ENCODE measurements around the gene LGR4. TPM values are rescaled to one million over a fixed set of nuclear protein-coding genes. Genes with fewer than 3 reads are reported as not detected.

Gene LGR4
- total RNA-seq, 1 experiment from 2014 or later, result 7.1 TPM

DNA sequence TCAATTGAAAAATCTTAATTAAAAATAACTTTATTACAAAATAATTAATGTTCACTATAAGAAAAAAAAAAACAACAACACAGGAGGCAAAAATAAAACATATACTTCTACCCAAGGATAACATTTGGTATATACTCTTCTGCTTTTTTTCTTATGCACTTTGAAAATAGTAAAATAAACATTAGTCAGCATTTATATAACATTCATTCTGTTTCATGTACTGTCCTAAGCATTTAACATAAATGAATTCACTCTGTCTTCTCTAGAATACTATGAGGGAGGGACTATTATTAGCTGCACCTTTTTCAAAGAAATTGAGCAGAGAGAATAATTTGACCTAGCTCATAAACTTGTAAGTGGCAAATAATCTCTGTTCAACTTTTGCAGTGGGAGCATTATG lies 61.3 kb downstream of the LGR4 start:
- Histone ChIP-seq H3K27ac (ENCODE audit: low read depth, low read length) (no peak overlapping the region), H3K36me3 (ENCODE audit: control insufficient read depth in 1 of 2, insufficient read depth in 2 of 2, low read length in 2 of 2) (no peaks in the 10 kb centered on the region), H3K4me3 (replicated peaks in 1 of 2; ENCODE audit: low read depth in 1 of 2, low read length in 2 of 2) (no peak overlapping the region), H3K79me2 (ENCODE audit: insufficient read depth, low read length) (no peaks in the 10 kb centered on the region), H2AFZ (ENCODE audit: low read depth, low read length, poor library complexity, severe bottlenecking) (no peak overlapping the region), H3K4me1 (ENCODE audit: control insufficient read depth in 1 of 2, insufficient read depth in 2 of 2, low read length in 2 of 2) (no peaks in the 10 kb centered on the region), H3K27me3 (ENCODE audit: insufficient read depth, low read length) (no peaks in the 10 kb centered on the region), H3K9me2 (ENCODE audit: insufficient read depth) (no peaks in the 10 kb centered on the region), H4K20me1 (ENCODE audit: insufficient read depth) (no peaks in the 10 kb centered on the region), H3K9me3 (ENCODE audit: control insufficient read depth in 1 of 2, insufficient read depth in 1 of 2, low read depth in 1 of 2, low read length in 2 of 2) (no peaks in the 10 kb centered on the region), H3K4me2 (ENCODE audit: low read length) (no peak overlapping the region), H3K9ac (ENCODE audit: low read length) (no peak overlapping the region)
- intact Hi-C loops (cut with micrococcal nuclease), result no loop called here
- ATAC-seq, result no peak
- RAD21 ChIA-PET (ENCODE audit: low non-redundant PET in 1 of 2, low total read pairs in 2 of 2, uncharacterized antibody in 2 of 2, unreplicated experiment in 2 of 2), result no interaction called here
- no peak for DNase-seq (ENCODE audit: low read depth, low spot score)
- POLR2A ChIA-PET, result no interaction called here
- BruUV-seq (replicated peaks), result no TSS peak
- TF ChIP-seq EZH2 (IDR thresholded peaks at IDR 0.05), result no peak
- no peak for TF ChIP-seq POLR2A (IDR thresholded peaks at IDR 0.05; ENCODE audit: borderline replicate concordance, extremely low read depth, insufficient read depth, insufficient read length)
- TF ChIP-seq EGR1 (IDR thresholded peaks at IDR 0.05; ENCODE audit: low read depth), result no peak
- TF ChIP-seq SRF (IDR thresholded peaks at IDR 0.05; ENCODE audit: low read depth), result no peak
- no peak for TF ChIP-seq REST (IDR thresholded peaks at IDR 0.05; ENCODE audit: low read depth)
- TF ChIP-seq CEBPB (IDR thresholded peaks at IDR 0.05; ENCODE audit: low read depth), result no peak
- TF ChIP-seq FOSL1 (IDR thresholded peaks at IDR 0.05; ENCODE audit: low read depth), result no peak
- no peak for TF ChIP-seq SP1 (IDR thresholded peaks at IDR 0.05; ENCODE audit: low read depth)
- TF ChIP-seq SIN3A (IDR thresholded peaks at IDR 0.05; ENCODE audit: low read depth), result no peak
- CTCF ChIA-PET, result no interaction called here

DNA sequence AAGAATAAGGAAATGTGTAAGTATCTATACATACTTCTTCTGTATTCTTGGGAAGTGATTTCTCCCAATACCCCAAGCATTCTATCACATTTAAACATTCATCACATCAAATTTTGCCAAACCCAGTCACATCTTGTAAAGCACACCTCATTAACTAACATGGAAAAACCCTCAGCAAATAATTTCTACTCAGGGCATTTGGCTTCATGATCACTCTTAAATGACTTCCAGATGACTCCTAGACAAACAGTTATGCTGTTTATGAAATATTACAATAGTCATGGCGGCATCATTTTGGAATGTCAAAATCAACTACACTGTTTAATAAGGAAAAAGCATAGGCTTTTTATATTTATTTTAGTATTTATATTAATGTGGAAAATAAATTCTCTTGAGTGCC lies 62.3 kb downstream of the LGR4 start:
- ChIA-PET RAD21 (ENCODE audit: low non-redundant PET in 1 of 2, low total read pairs in 2 of 2, uncharacterized antibody in 2 of 2, unreplicated experiment in 2 of 2) (no interaction called here), POLR2A (no interaction called here), CTCF (no interaction called here)
- no peaks in the 10 kb centered on the region for H3K4me1 ChIP-seq (ENCODE audit: control insufficient read depth in 1 of 2, insufficient read depth in 2 of 2, low read length in 2 of 2)
- DNase-seq (ENCODE audit: low read depth, low spot score), result no peak
- BruUV-seq (replicated peaks), result no TSS peak
- no peak overlapping the region for H2AFZ ChIP-seq (ENCODE audit: low read depth, low read length, poor library complexity, severe bottlenecking)
- H3K9me3 ChIP-seq (ENCODE audit: control insufficient read depth in 1 of 2, insufficient read depth in 1 of 2, low read depth in 1 of 2, low read length in 2 of 2), result no peaks in the 10 kb centered on the region
- H3K27me3 ChIP-seq (ENCODE audit: insufficient read depth, low read length), result no peaks in the 10 kb centered on the region
- H3K4me2 ChIP-seq (ENCODE audit: low read length), result no peak overlapping the region
- no peaks in the 10 kb centered on the region for H4K20me1 ChIP-seq (ENCODE audit: insufficient read depth)
- no peak overlapping the region for H3K4me3 ChIP-seq (replicated peaks in 1 of 2; ENCODE audit: low read depth in 1 of 2, low read length in 2 of 2)
- no peak overlapping the region for H3K9ac ChIP-seq (ENCODE audit: low read length)
- H3K9me2 ChIP-seq (ENCODE audit: insufficient read depth), result no peaks in the 10 kb centered on the region
- ATAC-seq, result no peak
- no peaks in the 10 kb centered on the region for H3K36me3 ChIP-seq (ENCODE audit: control insufficient read depth in 1 of 2, insufficient read depth in 2 of 2, low read length in 2 of 2)
- intact Hi-C loops (cut with micrococcal nuclease), result no loop called here
- no peaks in the 10 kb centered on the region for H3K79me2 ChIP-seq (ENCODE audit: insufficient read depth, low read length)
- H3K27ac ChIP-seq (ENCODE audit: low read depth, low read length), result no peak overlapping the region
- no peak for TF ChIP-seq EZH2phosphoT487 (IDR thresholded peaks at IDR 0.05; ENCODE audit: borderline replicate concordance)
- TF ChIP-seq POLR2AphosphoS5 (IDR thresholded peaks at IDR 0.05; ENCODE audit: low read depth, low read length), result no peak
- TF ChIP-seq TCF7L2 (IDR thresholded peaks at IDR 0.05; ENCODE audit: borderline replicate concordance, extremely low read depth, insufficient read depth, insufficient read length), result no peak
- TF ChIP-seq CEBPB (IDR thresholded peaks at IDR 0.05; ENCODE audit: low read depth), result no peak
- TF ChIP-seq SP1 (IDR thresholded peaks at IDR 0.05; ENCODE audit: low read depth), result no peak
- TF ChIP-seq SRF (IDR thresholded peaks at IDR 0.05; ENCODE audit: low read depth), result no peak
- no peak for TF ChIP-seq REST (IDR thresholded peaks at IDR 0.05; ENCODE audit: low read depth)
